ENCODE measurements around the gene DES.

The DES gene

GRCh38 chr2:219426068-219426443 is 7.9 kb downstream of the DES start:
- FAIRE-seq: no peak
- TF ChIP-seq POLR2A (IDR thresholded peaks at IDR 0.05; ENCODE audit: low read depth, low read length) (no peak), PAX5 (IDR thresholded peaks at IDR 0.05; ENCODE audit: insufficient read depth, low read length, severe bottlenecking) (no peak), POU2F2 (IDR thresholded peaks at IDR 0.05; ENCODE audit: low read depth, low read length) (no peak), TAF1 (IDR thresholded peaks at IDR 0.05; ENCODE audit: low read depth, low read length) (no peak), SPI1 (IDR thresholded peaks at IDR 0.05; ENCODE audit: low read depth, low read length) (no peak), POLR2AphosphoS5 (IDR thresholded peaks at IDR 0.05; ENCODE audit: low read depth, low read length) (no peak)
- DNase-seq (ENCODE audit: insufficient read length, low spot score): no peak

- no peak for FAIRE-seq
- no peak for TF ChIP-seq TAF1 (IDR thresholded peaks at IDR 0.05; ENCODE audit: low read depth, low read length)
- no peak for DNase-seq (ENCODE audit: insufficient read length, low spot score)
Measured at GRCh38 chr2:219426534-219427136, 8.5 kb downstream of the DES start.

- no peak for FAIRE-seq
- TF ChIP-seq SPI1 (IDR thresholded peaks at IDR 0.05; ENCODE audit: low read depth, low read length) (no peak), POLR2AphosphoS5 (IDR thresholded peaks at IDR 0.05; ENCODE audit: low read depth, low read length) (no peak), POU2F2 (IDR thresholded peaks at IDR 0.05; ENCODE audit: low read depth, low read length) (no peak), POLR2A (IDR thresholded peaks at IDR 0.05; ENCODE audit: low read depth, low read length) (no peak), PAX5 (IDR thresholded peaks at IDR 0.05; ENCODE audit: insufficient read depth, low read length, severe bottlenecking) (no peak)
- no peak for DNase-seq (ENCODE audit: insufficient read length, low spot score)
Measured at GRCh38 chr2:219428469-219428868, 10.3 kb downstream of the DES start.

- FAIRE-seq (no peak), DNase-seq (ENCODE audit: insufficient read length, low spot score) (no peak)
- no peak for TF ChIP-seq TAF1 (IDR thresholded peaks at IDR 0.05; ENCODE audit: low read depth, low read length)
- no peak for TF ChIP-seq SPI1 (IDR thresholded peaks at IDR 0.05; ENCODE audit: low read depth, low read length)
- no peak for TF ChIP-seq POLR2A (IDR thresholded peaks at IDR 0.05; ENCODE audit: low read depth, low read length)
- no peak for TF ChIP-seq POU2F2 (IDR thresholded peaks at IDR 0.05; ENCODE audit: low read depth, low read length)
- TF ChIP-seq POLR2AphosphoS5 (IDR thresholded peaks at IDR 0.05; ENCODE audit: low read depth, low read length): no peak
- TF ChIP-seq PAX5 (IDR thresholded peaks at IDR 0.05; ENCODE audit: insufficient read depth, low read length, severe bottlenecking): no peak
Measured at GRCh38 chr2:219429958-219430606, 11.9 kb downstream of the DES start.

GRCh38 chr2:219430633-219431615 is 12.7 kb downstream of the DES start:
- DNase-seq (ENCODE audit: insufficient read length, low spot score) (no peak), FAIRE-seq (no peak)
- no peak for TF ChIP-seq POU2F2 (IDR thresholded peaks at IDR 0.05; ENCODE audit: low read depth, low read length)

- no peak for TF ChIP-seq PAX5 (IDR thresholded peaks at IDR 0.05; ENCODE audit: insufficient read depth, low read length, severe bottlenecking)
- TF ChIP-seq POLR2A (IDR thresholded peaks at IDR 0.05; ENCODE audit: low read depth, low read length): no peak
- no peak for TF ChIP-seq POLR2AphosphoS5 (IDR thresholded peaks at IDR 0.05; ENCODE audit: low read depth, low read length)
- TF ChIP-seq TAF1 (IDR thresholded peaks at IDR 0.05; ENCODE audit: low read depth, low read length): no peak
- TF ChIP-seq POU2F2 (IDR thresholded peaks at IDR 0.05; ENCODE audit: low read depth, low read length): no peak
- no peak for TF ChIP-seq SPI1 (IDR thresholded peaks at IDR 0.05; ENCODE audit: low read depth, low read length)
- no peak for FAIRE-seq
- DNase-seq (ENCODE audit: insufficient read length, low spot score): no peak
Measured at GRCh38 chr2:219433666-219434467, 15.7 kb downstream of the DES start.

GRCh38 chr2:219434468-219434717 is 16.2 kb downstream of the DES start:
- DNase-seq (ENCODE audit: insufficient read length, low spot score) (no peak), FAIRE-seq (no peak)
- TF ChIP-seq SPI1 (IDR thresholded peaks at IDR 0.05; ENCODE audit: low read depth, low read length) (no peak), TAF1 (IDR thresholded peaks at IDR 0.05; ENCODE audit: low read depth, low read length) (no peak), PAX5 (IDR thresholded peaks at IDR 0.05; ENCODE audit: insufficient read depth, low read length, severe bottlenecking) (no peak), POLR2A (IDR thresholded peaks at IDR 0.05; ENCODE audit: low read depth, low read length) (no peak), POLR2AphosphoS5 (IDR thresholded peaks at IDR 0.05; ENCODE audit: low read depth, low read length) (no peak), POU2F2 (IDR thresholded peaks at IDR 0.05; ENCODE audit: low read depth, low read length) (no peak)

GRCh38 chr2:219434718-219435525 is 16.7 kb downstream of the DES start, which contains the start of gene SPEG:
Gene SPEG, plus strand, starts transcription at chr2:219434843. Its CDS starts 135 bp downstream, at chr2:219434978.
- no peak for TF ChIP-seq POU2F2 (IDR thresholded peaks at IDR 0.05; ENCODE audit: low read depth, low read length)
- TF ChIP-seq TAF1 (IDR thresholded peaks at IDR 0.05; ENCODE audit: low read depth, low read length): no peak
- no peak for TF ChIP-seq POLR2AphosphoS5 (IDR thresholded peaks at IDR 0.05; ENCODE audit: low read depth, low read length)
- TF ChIP-seq POLR2A (IDR thresholded peaks at IDR 0.05; ENCODE audit: low read depth, low read length): no peak
- no peak for TF ChIP-seq SPI1 (IDR thresholded peaks at IDR 0.05; ENCODE audit: low read depth, low read length)
- no peak for TF ChIP-seq PAX5 (IDR thresholded peaks at IDR 0.05; ENCODE audit: insufficient read depth, low read length, severe bottlenecking)
- no peak for FAIRE-seq
- no peak for DNase-seq (ENCODE audit: insufficient read length, low spot score)

Data from GM12891 (cell line).